Measurements from ENCODE around the gene CRACR2A.

DNA sequence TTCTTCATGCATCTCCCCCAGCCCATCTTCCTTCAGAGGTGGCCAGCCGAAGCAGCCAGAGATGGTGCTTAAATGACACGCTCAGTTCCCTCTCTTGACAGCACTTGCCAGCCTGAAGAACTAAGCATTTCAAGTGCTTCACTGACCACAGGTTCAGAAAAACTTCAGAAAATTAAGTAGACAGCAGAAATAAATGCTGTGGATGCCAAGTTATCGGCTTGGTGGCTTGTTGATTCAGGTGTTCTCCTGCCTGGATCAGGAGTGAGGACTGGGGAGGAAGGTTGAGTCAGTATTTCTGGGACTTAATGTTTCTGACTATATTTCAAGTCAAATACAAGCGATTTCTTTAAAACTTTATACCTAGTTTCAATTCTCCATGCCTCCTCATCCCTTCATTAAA is 58.2 kb downstream of the CRACR2A start:
- TF ChIP-seq, protein P1, sequence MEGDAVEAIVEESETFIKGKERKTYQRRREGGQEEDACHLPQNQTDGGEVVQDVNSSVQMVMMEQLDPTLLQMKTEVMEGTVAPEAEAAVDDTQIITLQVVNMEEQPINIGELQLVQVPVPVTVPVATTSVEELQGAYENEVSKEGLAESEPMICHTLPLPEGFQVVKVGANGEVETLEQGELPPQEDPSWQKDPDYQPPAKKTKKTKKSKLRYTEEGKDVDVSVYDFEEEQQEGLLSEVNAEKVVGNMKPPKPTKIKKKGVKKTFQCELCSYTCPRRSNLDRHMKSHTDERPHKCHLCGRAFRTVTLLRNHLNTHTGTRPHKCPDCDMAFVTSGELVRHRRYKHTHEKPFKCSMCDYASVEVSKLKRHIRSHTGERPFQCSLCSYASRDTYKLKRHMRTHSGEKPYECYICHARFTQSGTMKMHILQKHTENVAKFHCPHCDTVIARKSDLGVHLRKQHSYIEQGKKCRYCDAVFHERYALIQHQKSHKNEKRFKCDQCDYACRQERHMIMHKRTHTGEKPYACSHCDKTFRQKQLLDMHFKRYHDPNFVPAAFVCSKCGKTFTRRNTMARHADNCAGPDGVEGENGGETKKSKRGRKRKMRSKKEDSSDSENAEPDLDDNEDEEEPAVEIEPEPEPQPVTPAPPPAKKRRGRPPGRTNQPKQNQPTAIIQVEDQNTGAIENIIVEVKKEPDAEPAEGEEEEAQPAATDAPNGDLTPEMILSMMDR (IDR thresholded peaks at IDR 0.05) = no peak
- no peak for TF ChIP-seq POLR2A (IDR thresholded peaks at IDR 0.05)
